Measurements from ENCODE around the gene TSTD2. TPM values are rescaled to one million over a fixed set of nuclear protein-coding genes. Genes with fewer than 3 reads are reported as not detected.
"Not testable (repeated sequence)": the region's sequence is repeated elsewhere in the genome, so short reads cannot be mapped to it uniquely, and the experiment has no call there.

Gene TSTD2
- total RNA-seq, 4 donors from 2014 or later = 9.6 to 17.2 (median 12.7) TPM

- 84% methylated on average over 11 of the region's 11 CpGs for WGBS
- TF ChIP-seq POLR2A (IDR thresholded peaks at IDR 0.05) (no peak), CTCF (IDR thresholded peaks at IDR 0.05) (no peak), EP300 (IDR thresholded peaks at IDR 0.05) (no peak), POLR2AphosphoS5 (IDR thresholded peaks at IDR 0.05) (no peak)
These were observed 57.4 kb downstream of the TSTD2 start for GRCh38 chr9:97575673-97576200.

GRCh38 chr9:97574921-97575672 lies 58.1 kb downstream of the TSTD2 start:
- DNase-seq (ENCODE audit: low spot score in 2 of 2) = peak; percentile 60 to 61
- H3K4me3 ChIP-seq = peak overlapping the region; percentile 29
- peak in 1 of 2 donors; percentile 50 for TF ChIP-seq POLR2A (IDR thresholded peaks at IDR 0.05)
- H3K27me3 ChIP-seq, H3K9me3 ChIP-seq, H3K36me3 ChIP-seq, H3K4me1 ChIP-seq, H3K27ac ChIP-seq: not testable (repeated sequence)
- whole genome bisulfite sequencing = 82% methylated on average over 21 of the region's 21 CpGs

More at GRCh38 chr9:97575673-97576200, 57.4 kb downstream of the TSTD2 start:
- Histone ChIP-seq H3K27ac (no peak overlapping the region), H3K9me3 (no peaks in the 10 kb centered on the region), H3K4me1 (no peaks in the 10 kb centered on the region), H3K4me3 (peak overlapping the region; percentile 29), H3K27me3 (no peaks in the 10 kb centered on the region), H3K36me3 (no peaks in the 10 kb centered on the region)
- DNase-seq (ENCODE audit: low spot score in 2 of 2) = no peak

GRCh38 chr9:97574101-97574571 lies 59.0 kb downstream of the TSTD2 start:
- not testable (repeated sequence) for H3K4me1 ChIP-seq, H3K36me3 ChIP-seq, H3K4me3 ChIP-seq, H3K27me3 ChIP-seq, H3K27ac ChIP-seq, H3K9me3 ChIP-seq
- 93% methylated on average over 5 of the region's 47 CpGs for WGBS
- DNase-seq (ENCODE audit: low spot score in 2 of 2) = peak in 1 of 2 donors; percentile 53

- TF ChIP-seq POLR2A (IDR thresholded peaks at IDR 0.05) = no peak
- TF ChIP-seq EP300 (IDR thresholded peaks at IDR 0.05) = no peak
- no peak for TF ChIP-seq POLR2AphosphoS5 (IDR thresholded peaks at IDR 0.05)
- no peak for TF ChIP-seq CTCF (IDR thresholded peaks at IDR 0.05)
- H3K9me3 ChIP-seq = no peaks in the 10 kb centered on the region
- H3K4me3 ChIP-seq = no peak overlapping the region
- no peaks in the 10 kb centered on the region for H3K27me3 ChIP-seq
- peak; percentile 32 to 37 for DNase-seq (ENCODE audit: low spot score in 2 of 2)
- WGBS = 69% methylated on average over 5 of the region's 5 CpGs
- H3K27ac ChIP-seq = no peak overlapping the region
- H3K4me1 ChIP-seq = no peaks in the 10 kb centered on the region
- H3K36me3 ChIP-seq = no peaks in the 10 kb centered on the region
These were observed 59.6 kb downstream of the TSTD2 start for GRCh38 chr9:97573482-97574073.

- TF ChIP-seq EP300 (IDR thresholded peaks at IDR 0.05) (no peak), POLR2A (IDR thresholded peaks at IDR 0.05) (no peak), CTCF (IDR thresholded peaks at IDR 0.05) (no peak), POLR2AphosphoS5 (IDR thresholded peaks at IDR 0.05) (no peak)
- no peaks in the 10 kb centered on the region for H3K36me3 ChIP-seq
- no peak overlapping the region for H3K27ac ChIP-seq
- WGBS = 96% methylated on average over 3 of the region's 6 CpGs
- H3K27me3 ChIP-seq = no peaks in the 10 kb centered on the region
- H3K4me1 ChIP-seq = no peaks in the 10 kb centered on the region
- no peak overlapping the region for H3K4me3 ChIP-seq
- no peaks in the 10 kb centered on the region for H3K9me3 ChIP-seq
- peak in 1 of 2 donors; percentile 52 for DNase-seq (ENCODE audit: low spot score in 2 of 2)
These were observed 60.2 kb downstream of the TSTD2 start for GRCh38 chr9:97572892-97573365.
